Measurements from ENCODE around the gene LDB3. TPM values are rescaled to one million over a fixed set of nuclear protein-coding genes. Genes with fewer than 3 reads are reported as not detected.
A peak's percentile ranks its signal among the peaks of the same experiment; 100 is the strongest.

The LDB3 gene
- polyA plus RNA-seq, 10 donors = 305 to 981 (median 737) TPM

DNA sequence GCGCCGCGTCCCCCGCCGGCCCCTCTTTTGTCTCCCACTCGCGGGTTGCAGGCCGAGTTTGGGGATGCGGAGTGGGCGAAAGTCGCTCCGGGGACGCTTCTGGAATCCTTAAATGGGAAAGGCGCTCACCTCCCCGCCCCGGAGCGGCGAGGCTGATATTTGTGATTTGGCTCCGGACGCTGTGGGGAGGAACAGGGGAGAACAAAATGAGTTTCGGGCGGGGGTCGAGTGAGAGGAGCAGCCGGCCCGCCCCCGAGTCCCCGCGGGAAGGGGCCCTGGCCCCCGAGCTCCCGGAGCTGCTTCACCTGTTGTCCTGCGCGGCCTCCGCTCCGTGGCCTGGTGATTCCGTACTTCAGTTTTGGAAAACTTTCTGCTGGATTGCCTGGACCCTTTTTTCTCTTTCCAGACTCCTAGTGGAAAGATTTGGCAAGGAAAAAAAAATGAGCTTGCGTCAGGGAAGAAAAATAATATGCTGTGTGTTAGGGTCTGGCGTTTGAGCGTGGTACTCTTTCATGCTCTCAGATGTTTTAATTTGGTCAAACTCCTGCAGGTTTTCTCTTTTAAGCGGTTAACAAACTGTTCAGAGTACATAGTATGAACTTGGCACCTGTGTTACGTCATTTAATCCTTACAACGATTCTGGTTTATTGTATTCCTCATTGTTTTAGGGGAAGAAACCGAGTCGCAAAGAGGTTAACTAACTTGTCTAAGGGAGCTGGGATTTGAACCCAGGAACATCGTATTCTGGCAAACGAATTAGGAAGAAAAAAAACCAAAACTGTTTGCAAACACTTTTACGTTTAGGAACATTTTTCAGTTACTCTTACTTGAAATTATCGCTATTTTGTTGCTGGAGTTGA lies 89.0 kb downstream of the LDB3 start:
- peak; percentile 67 to 92 (median 78) for DNase-seq

DNA sequence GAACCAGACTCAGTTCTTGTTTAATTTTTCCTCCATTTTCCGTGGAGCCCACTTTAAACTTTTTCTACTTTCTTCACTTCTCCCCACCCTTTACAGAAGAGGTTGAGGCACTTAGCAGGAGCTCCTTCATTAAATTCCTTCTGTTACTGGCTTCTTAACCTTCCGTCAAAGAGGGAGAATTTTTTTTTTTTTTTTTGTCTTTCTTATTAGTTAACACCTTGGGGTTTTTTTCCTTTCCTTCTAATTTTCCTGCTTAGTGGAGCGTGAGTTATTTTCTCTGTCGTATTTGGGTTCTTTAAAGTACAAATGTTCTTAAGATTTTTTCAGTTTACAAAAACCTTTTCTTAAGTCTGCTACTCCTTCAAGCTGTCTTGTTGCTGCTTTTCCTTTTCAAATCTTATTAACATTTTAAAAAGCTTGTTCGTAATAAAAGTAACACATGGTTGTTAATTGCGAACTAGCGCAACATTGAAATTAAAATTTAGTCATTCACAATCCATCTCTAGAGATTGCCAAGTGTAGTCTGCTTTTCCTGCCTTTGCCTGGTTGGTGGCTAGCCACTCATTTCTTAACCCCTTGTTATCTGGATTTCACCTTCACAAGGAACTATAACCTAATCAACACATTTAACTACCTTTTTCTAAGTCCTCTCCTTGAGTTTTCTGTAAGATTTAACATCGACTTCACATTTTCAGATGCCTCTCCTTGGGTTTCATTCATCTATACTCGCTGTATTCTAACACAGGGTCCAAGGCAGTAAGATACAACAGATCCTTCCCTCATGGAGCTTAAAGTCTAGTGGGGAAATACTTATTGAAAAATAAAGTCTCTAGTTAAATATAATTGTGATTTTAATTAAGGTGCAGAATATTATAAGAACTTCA lies 90.1 kb downstream of the LDB3 start:
- DNase-seq = peak in 1 of 3 donors; percentile 56

DNA sequence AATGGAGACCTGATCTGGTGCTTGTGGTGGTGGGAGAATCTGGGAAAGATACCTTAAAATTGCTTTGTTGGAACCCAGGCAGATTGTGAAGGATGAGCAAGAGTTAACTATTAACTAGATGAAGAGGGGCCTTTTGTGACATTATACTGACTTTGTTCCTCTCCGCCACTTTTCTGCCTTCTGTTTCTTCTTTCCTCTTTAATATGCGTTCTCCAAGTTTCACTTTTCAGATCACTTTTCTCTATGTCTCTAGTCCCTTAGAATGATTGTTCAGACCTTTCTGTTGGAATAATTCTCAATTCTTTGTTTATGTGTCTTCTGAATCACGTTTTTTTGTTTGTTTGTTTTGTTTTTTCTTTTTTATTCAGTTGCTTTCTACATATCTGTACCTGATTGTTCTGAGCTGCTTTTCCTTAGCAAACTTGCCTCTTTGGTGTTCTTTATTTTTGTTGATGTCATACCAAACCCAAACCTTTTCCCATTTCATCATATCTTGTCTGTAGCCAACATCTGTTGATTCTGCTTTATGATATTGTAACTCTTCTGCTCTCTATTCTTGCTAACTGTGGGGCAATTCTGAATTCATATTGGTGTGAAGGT lies 90.9 kb downstream of the LDB3 start:
- peak in 1 of 3 donors; percentile 34 for DNase-seq

DNA sequence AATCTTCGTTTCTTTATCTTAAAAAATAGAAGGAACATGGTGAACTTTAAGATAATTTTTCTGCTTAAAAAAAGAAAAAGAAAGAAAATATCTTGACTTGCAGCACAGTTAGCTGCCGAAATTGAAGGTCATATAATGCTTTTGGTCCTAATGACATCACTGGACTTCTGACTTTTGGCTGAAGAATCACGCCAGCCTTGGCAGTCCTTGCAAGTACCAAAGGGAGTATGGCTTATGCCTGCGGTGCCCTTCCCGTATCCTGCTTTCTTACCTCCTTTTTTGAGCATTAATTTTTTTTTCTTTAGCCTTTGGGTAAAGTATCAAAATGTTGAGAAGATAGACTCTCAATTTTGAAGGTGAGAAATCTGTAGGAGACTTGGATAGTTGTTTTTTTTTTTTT lies 95.1 kb downstream of the LDB3 start:
- no peak for DNase-seq

DNA sequence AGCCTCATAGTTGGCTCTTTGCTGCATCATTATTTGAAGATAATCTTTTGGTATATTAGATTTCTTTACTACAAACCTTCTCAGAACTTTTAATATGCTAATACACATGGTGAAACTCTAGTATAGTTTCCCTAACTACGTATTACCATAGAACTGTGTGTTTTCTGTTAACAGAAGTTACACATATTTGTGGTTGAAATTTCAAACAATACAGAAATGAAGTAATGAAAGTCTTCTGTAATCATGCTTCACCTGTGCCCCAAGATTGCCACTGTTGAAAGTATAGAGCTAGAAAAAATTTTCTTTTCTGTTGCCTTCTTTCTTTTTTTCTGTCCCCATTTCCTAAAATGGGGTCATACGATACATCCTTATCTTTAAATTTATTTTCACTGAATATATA lies 97.2 kb downstream of the LDB3 start:
- no peak for DNase-seq

DNA sequence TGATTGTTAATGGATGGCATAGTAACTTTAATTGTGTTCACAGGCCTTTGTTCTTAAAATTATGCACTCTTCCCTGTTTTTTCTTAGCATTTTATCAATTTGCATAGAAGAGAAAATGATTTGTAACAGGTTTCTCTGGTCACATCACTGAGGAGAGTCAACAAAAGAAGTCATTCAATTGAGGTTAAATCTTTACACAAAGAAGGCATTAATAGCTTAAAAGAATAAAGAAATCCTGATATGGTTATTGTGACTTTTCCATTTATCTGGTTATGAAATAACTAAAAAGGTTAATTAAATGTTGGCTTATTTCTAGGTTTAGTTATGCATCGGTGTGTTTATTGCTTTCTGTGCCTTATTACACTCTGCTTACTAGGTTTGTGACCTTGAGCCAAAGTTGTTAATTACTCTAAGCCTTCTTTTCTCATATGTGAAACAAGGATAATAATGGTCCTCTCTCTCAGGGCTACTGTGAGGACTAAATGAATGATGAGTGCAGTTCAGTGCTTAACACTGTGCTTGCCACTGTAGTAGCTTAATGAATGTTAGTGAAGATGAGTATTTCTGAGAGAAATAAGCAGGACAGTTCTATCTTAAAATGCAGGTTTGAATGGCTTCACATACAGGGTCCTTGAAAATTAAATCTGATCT lies 100.2 kb downstream of the LDB3 start:
- DNase-seq = no peak

DNA sequence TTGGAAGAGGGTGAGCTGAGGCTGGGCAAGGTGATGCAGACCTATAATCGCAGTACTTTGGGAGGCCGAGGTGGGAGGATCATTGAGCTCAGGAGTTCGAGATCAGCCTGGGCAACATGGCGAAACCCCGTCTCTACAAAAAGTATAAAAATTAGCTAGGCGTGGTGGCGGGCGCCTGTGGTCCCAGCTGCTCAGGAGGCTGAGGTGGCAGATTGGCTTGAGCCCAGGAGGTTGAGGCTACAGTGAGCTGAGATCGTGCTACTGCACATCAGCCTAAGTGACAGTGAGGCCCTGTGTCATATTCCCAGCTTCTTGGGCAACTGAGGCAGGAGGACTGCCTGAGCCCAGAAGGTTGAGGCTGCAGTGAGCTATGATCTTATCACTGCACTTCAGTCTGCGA lies 101.7 kb downstream of the LDB3 start:
- DNase-seq = no peak

DNA sequence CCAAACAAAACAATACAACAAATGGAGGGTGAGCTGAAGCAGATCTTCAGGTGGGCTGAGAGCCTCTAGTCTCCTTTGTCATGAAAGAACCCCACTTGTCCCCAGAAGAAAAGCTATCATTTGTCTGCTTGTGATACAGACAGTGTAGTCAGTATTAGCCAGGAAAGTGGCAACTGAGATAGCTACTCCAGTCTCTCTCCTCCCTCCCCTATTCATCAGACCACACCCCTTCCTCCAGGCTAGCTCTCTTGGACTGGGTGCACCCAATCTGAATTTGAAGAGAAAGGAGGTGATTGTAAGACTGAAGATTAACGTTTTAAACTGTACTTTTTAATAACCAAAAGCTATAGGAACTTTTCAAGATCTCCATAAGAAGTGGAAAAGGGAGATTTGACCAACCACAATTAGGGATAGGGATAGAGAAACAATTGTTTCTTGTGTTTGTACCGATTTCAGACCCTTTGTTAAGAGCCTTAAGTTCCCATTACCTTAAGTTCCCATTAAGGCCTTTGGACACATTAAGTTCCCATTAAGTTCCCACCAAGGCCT lies 102.2 kb downstream of the LDB3 start:
- no peak for DNase-seq

DNA sequence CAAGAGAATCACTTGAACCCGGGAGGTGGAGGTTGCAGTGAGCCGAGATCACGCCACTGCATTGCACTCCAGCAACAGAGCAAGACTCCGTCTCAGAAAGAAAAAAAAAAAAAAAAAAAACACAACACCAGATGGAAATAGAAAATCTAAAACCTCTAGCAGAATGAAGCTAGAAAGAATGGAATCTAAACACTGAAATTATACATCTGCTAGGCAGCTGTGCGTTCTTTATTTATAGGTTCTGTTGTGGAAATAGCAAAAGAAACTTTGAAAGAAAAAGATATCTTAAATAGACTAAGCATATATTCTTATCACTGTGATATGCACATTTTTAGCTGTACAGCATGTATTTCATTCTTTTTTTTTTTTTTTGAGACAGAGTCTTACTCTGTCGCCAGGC lies 105.2 kb downstream of the LDB3 start:
- DNase-seq = peak in 2 of 3 donors; percentile 28 to 53

DNA sequence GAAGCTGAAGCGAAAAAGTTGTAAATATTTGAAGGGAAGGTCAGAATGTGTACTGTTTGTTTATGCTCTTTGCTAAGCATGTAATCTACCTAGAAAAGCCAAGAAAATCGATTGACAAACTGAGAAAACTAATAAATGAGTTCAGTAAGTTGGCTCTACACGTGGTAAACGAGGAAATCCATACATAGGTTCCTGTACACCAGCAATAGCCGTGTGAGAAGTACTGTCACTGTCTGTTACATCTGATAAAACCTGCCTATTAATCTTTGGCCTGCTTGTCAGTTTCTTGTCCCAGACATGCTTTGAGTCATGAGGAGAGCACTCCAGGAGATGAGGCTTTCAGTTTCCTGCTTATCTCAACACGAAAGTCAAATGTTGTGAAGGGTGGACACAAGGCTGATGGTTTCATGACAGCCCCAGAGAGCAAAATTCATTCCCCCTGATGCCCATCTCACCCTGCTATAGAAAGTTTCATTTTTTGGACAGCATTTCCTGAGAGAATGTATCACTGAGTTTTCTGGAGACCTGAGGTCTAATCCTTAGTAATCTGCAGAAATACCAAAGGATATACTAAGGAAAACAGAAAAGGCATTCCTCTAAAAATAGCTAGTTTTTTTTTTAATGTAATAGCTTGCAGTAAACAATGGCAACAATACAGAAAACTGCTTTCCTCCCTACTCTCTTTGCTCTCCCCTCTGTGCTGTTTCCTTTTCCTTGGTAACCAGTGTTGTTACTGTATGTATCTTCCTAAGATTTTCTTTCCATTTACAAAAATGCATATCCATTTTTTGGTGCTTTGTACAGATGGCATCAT lies 107.0 kb downstream of the LDB3 start:
- DNase-seq = peak in 1 of 3 donors; percentile 13

DNA sequence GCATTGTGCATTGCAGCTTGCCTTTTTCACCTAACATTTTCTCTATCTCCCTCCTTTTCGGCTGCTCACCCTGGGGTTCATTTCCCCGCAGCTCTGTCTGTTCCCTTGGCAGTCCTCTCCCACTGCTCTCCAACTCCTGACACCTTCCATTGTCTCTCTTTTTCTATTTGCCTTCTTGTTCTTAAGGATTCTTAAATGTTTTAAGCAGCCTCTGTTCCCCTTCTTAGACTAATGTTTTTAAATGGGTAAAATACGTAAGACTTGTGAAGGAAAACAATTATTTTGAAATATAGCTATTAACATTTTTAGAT lies 107.5 kb downstream of the LDB3 start:
- DNase-seq = peak in 1 of 3 donors; percentile 50

DNA sequence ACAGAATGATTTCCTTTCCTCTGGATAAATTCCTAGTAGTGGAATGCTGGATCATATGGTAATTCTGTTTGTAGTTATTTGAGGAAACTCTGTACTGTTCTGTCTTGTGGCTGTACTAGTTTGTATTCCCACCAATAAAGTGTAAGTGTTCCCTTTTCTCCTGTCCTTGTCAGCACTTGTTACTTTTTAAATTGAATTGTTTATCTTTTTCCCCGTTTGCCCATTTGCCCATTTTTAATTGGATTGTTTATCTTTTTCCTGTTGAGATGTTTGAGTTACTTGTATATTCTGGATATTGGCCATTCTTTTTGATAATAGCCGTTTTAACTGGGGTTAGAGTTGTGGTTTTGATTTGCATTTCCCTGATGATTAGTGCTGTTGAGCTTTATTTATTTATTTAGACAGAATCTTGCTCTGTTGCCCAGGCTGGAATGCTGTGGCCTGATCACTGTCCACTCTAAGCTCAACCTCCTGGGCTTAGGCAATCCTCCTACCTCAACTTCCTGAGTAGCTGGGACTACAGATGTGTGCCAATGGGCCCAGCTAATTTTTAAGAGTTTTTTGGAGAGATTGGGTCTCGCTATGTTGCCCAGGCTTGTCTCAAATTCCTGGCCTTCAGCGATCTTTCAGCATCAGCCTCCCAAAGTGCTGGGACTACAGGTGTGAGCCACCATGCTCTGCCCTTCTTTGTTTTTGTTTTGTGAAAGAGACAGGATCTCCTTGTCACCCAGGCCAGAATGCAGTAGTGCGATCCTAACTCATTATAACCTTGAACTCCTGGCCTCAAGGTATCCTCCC lies 111.1 kb downstream of the LDB3 start:
- peak in 1 of 3 donors; percentile 19 for DNase-seq

DNA sequence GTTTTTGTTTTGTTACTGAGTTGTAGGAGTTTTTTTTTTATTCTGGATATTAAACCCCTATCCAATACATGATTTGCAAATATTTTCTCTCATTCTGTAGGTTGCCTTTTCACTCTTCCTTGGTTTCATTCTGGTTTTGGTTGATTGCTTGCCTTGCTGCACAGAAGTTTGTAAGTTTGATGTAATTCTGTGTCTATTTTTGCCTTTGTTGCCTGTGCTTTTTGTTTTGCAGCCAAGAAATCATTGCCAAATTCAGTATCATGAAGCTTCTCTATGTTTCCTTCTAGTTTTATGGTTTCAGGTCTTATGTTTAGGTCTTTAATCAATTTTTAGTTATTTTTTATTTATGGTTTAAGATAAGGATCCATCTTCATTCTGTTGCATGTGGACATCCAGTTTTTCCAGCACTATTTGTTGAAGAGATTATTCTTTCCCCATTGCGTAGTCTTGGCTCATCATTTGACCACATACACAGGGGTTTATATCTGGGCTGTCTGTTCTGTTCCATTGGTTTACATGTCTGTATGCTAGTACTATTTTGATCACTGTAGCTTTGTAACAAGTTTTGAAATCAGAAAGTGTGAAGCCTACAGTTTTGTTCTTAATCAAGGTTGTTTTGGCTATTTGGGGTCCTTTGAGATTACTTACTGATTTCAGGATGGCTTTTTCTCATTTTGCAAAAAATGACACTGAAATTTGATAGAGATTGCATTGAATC lies 114.5 kb downstream of the LDB3 start:
- peak in 1 of 3 donors; percentile 36 for DNase-seq

DNA sequence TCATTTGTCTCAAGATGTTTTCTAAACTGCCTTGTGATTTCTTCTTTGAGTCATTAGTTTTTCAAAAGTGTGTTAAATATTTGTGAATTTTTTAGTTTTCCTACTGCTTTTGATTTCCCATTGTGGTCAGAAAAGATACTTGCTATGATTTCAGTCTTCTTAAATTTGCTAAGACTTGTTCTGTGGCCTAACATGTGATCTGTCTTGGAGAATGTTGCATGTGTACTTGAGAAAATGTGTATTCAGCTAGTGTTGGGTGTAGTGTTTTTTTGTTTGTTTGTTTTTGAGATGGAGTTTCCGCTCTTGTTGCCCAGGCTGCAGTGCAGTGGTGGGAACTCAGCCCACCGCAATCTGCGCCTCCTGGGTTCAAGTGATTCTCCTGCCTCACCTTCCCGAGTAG lies 116.7 kb downstream of the LDB3 start:
- DNase-seq = no peak

Other genes starting within 250 kb of the LDB3 start
- 10 to 100 TPM; 22.8 to 32.9 (median 28.9) TPM for gene WAPL, start 146.7 kb upstream of the LDB3 start, polyA plus RNA-seq (ENCODE audit: insufficient read length in 10 of 10)
- 1 to 10 TPM; 1.3 to 2.9 (median 1.9) TPM for gene OPN4, start 14.0 kb upstream of the LDB3 start, polyA plus RNA-seq (ENCODE audit: insufficient read length in 10 of 10)
- 10 to 100 TPM; 41.3 to 57.3 (median 50.0) TPM for gene BMPR1A, start 88.1 kb downstream of the LDB3 start, polyA plus RNA-seq (ENCODE audit: insufficient read length in 10 of 10)

Data from muscle of back (tissue), 11 donors.